HS-5 (cell line): ENCODE measurements around the gene SAP30L.

ENCODE experiments used
- DNase-seq: peaks from one replicate; pipeline ENCODE4 v3.0.0-alpha.2; 2012; ENCODE audit warnings: low read depth

SAP30L gene

DNA sequence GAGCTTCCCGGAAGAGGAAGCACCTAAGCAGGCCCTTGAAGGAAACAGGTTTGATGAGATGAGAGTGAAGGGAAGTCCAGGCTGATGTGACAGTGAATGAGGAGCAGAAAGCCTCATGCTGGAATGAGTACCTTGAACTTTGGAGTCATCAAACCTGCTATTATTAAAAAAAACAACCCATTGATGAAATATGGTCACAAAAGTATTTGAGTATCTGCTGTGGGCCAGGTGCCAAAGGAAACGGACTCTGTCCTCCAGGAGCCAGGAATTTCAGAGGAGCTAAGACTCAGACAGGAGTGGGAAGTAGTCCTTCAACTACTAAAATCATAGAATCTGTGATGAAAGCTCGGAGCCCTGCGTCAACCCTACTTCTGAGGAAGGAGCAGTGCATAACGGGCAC, 20.4 kb downstream of the SAP30L start:
- no peak for DNase-seq

DNA sequence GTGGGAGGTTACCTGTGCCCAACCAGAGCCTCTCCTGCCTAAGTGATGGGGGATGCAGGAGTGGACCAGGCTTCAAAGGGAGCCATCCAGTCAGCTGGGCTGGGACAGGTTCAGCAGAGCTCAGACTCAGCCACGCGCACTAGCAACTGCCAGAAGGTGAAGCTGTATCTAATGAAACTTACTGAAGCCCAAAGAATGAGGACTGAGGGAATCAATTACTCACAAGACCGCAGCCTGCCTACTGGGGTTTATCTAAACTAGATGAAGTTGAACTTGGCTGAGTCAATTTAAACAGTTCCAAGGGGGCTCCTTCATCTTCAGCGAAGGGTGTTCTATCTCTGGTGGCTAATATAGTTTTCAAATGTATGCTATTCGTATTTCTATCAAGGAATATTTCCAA, 20.9 kb downstream of the SAP30L start:
- no peak for DNase-seq

DNA sequence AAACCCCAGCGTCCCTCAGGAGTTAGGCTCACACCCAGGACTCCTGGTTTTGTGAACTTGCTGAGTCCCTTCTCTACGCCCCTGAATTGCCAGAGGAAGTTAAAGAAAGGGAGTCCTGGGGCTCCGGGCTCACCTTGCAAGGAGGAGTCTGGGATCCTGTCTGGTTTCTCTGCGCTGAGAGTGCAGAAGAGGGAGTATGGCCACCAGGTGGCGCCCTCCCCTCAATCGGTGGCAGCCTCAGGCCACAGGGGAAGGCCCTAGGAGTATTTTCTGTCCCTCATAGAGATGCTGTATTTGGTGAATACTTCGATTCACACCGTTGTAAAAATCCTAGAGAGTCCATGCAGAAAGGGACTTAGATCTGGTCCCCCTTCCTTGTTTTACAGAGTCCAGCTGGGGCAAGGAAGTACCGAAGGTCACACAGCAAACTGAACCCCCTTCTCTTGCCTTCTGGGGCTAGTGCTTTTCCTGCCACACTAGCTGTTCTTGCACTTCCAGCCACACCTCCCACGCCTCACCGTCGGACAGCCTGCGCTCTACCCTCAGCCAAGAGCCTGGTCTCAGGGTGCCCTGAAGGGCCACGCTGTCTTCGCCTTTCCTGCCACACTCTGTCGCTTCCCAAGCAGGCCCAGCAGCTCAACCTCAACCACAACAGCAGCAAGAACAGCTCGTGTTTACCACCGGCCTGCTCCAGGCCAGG, 22.0 kb downstream of the SAP30L start:
- DNase-seq = no peak

DNA sequence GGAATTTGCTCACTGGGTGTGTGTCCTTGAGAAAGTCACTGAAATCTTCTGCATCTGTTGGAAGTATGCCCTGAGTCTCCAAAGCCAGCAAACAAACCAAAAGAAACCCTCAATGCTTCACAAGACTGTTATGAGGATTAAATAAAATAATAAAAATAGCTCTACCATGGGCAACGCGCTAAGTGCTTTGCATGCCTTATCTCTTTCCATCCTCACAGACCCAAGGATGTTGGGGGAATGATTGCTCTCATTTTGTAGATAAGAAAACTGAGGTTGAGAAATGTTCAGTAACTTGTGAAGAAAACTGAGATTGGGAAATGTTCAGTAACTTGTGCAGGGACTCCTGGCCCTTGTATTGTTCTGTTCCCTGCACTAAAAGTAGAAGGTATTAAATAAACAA, 24.3 kb downstream of the SAP30L start:
- DNase-seq = no peak

DNA sequence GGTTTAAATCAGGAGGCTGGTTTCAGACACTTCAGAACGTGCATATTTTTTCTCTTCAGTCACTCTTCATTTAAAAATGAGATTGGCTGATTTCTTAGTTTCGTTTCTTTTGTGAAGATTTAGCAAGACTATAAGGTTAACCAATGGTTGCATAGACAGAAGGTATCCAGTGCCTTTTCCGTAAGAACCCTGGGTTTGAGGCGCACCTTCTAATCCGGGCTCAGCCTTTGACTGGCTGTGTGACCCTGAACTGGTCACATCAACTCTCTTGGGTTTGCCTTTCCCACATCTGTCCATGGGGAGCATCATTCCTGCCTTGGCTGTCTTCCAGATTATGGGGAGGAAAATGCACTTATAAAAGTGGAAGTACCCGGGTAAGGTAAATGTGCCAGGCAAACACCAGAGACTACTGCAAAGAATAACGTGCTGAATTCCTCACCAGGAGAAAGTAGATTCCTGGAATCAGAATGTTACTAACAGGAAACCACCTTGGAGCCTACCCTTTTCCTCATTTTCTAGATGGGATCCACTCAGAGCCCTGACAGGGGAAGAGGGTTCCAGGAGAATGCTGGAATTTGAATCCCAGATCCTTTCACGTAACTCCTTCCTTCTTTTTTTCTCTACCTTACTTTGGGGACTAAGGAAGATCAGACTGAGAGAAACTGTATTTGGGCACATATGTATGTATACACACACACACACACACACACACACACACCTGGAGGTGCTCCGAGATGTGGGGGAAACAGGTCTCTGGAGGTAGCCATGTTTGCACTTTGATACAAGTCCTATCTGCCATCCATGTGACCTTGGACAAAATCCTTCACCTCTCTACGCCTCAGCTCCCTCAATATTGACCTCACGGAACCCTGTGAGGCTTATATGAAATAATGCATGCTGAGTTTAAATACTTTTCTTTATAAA, 25.4 kb downstream of the SAP30L start:
- no peak for DNase-seq

DNA sequence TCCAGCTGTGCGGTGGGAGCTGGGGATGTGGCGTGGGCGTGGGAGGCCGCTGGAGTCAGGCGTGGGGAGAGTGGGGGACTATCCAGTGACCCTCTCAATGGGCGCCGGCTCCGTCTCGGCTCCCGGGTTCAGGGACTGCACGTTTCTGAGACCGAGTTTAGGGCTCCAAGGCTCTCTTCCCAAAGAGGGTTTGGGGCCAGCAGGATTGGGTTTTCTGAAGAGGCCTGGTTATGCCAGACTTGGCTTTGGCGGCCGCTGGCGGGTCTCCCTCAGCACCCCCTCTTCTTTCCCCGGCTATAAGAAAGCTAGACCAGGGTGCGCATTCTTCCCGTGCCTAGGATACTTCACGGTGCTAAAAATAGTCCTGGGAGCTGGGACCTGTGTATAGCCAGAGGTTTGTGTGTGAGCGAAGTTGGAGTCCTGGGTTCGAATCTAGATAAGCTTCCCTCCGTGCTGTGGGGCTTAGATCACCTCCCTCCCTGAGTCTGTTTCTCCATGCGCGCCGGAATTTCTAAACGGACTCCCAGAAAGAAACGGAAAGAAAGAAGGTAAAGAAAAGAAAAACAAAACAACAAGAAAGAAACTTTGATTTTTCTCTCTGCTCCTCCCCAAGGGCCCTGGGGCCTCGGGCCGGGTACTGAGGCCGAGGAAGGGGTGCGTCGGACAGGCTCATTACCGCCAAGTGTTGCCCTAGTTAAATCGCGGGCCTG, 27.2 kb downstream of the SAP30L start:
- no peak for DNase-seq

DNA sequence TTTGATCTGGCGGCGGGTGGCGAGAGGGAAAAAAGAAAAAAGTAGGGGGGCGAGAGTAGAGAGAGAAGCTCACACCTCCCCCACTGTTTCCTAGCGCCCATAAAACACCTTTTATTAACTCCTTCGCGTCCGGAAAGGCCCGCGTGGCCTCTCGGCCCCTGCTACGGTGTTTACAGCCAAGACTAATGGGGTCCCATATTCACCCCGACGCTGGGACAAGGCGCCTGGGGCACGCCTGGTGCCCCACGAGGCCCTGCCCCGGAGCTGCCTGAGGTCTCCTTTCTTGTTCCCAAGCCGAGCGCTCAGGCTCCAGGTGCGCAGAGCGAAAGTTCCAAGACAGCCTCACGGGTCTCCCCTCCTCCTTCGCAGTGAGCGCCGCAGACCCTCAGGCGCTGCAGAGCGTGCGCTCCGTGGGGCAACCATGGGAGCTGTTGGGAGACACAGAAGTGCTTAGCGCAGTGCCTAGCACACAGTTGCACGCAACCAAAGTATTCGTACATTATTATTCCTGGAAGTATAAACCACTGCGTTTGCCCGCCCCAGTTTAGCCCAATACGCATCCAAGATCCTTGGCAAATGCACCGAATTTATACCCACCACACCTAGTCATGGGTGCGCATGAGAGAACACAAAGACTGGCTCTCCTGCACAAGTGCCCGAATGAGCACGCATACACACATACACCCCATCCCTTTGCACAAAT, 27.9 kb downstream of the SAP30L start:
- no peak for DNase-seq

DNA sequence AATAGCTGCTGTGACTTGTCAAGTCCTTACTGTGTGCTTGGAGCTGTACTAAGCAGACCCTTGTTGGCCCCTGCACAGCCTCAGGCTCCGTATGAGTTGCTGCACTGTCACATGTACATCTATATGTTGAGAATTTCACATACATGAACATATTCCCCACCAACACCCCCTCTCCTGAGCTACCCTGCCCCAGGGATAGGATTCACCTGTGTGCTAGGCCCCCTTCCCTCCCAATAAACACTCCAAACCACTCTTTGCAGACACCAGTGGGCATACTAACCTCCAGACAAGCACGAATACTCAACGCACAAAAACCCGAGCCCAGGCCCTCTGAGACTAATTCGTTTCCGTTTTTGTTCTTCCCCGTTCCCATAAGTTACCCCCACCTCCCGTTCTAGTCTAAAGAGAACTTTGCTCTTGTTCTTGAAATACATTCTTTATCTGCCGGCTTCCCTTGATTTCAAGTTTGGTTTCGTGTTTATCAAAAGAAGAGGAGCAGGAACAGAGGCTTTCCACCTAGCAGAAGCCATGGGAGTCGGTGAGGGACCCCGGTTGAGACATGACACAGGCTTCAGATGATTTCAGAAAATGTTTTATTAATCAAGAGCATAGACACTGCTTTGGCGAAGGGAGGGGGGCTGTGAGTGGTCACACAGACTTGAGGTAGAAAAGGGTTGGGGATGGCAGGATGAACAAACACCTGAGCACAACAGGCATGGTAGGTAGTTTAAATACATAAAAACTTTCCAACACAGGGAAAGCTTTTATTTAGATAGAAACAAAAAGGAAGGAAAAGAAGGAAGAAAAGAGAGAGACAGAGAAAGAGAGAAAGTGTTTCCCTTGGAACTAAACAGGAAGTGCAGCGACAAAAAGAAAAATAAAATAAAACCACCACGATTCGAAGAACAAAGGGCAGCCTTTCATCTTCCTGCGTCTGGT, 28.9 kb downstream of the SAP30L start:
- no peak for DNase-seq

DNA sequence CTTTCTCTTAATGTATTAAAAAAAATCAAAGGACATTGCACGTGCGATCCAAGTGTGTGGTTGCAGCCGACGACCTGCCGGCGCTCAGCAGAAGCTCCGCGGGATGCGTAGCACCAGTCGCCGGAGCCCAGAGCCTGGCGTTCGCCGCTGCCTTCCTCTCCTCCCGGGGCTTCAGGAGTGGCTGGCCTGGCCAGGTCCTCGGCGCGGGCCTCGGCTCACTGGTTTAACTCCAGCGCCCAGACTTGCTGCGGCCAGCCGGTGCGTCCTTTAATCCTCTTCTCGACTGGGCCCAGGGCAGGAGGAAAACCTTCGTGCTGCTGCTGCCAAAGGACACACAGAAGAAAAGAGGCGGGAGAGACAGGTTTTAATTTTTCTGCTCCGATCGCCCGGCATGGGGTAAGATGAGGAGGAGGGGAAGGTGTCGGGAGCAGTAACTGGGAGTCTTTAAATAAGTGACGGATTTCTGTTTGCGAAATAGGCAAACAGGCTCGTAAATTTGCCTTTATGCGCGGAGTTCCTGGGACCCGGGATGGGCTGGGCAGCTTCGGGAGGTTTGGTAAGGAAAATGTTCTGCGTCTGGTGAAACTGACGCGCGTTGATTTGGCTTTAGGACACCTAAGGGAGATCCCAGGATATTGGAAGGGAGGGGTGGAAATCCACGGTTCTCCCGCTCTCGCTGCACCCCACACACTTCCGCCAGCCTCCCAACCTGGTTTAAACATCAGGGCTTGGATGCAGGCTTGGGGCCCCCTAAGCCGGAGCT, 30.0 kb downstream of the SAP30L start:
- no peak for DNase-seq

DNA sequence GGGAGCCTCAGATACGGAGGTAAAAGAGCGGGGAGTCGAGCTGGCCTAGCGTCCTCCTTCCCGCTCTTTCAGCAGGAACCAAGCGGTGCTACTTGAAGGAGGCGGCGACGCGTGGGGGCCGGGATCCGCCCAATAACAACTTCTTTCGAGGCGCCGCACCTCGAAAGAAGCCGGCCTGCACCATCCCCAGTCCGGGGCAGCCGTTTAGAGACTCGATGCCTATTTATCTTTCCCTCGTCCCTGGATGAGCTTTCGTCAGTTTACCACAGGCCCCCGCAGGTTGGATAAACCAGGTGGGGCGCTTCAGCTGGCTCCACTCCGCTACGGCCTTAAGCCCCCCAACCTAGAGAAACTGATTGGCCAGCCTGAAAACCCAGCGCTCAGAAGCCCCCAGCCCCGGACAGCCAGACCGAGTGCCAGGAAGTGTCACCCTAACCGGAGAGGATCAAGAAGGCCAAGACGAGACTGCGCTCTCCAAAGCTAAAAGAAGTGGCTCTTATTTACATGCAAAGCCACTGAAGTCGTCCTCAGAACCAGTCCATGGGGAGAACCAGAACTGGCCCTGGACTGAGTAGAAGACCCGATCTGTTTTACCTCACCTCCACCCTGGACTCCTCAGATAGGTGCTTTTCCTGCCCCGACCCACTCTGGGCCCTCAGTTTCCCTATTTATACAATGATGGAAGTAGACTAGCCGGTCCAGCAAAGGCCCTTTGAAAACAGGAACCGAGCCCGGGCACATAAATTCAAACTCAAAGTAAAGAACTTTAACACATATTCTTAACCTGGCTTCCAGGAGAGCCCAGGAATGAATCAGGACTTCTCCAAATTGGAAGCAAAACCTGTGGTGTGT, 30.8 kb downstream of the SAP30L start:
- DNase-seq = no peak

DNA sequence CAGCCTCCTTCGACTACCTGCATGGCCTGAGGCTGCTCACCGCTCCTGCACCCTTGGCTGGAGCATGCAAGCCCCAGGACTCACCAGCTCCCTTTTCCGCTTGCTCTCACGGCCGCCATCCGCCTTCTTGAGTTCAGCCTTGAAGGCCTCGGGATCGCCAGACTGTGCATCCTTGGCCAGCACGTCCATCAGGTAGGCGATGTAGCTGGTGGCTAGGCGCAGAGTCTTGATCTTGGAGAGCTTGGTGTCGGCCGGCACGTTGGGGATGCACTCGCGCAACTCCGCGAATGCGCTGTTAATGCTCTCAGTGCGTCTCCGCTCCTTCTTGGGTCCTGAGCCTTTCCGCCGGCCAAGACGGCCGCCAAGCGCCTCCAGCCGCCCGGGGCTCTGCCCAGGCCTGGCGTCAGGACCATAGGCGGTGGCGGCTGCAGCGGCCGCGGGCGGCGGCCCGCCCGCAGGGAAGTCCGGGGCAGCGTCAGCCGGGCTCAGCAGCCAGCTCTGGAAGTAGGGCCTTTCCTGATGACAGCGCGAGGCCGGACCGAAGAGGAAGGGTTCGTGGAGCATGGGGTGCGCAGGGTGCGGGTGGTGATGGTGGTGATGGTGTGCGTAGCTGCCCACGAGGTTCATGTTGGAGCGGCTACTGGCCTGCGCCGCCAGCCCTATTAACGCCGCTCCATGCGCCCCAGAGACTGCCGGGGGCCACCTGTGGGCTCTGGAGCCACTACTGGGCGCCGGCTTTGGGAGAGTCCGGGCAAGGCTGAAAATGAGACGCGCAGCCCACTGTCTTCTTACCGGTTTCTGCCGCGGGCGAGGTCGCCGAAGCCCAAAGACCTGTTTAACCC, 31.8 kb downstream of the SAP30L start:
- no peak for DNase-seq

DNA sequence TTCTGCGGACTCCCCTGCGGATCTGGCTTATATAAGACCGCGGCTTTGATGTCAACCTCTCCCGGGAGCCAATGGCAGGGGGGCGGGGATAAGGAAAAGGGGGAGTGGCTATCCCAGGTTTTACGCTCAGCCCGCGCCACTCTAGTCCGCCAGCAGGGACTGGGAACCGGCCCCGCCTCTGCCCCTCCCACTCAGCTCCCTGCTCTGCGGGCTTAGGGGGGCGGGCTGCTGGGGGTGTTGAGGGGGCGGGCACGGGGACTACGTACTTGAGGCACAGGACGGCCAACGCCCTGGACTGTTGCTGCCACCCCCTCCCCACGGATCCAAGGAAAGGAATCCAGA, 32.4 kb downstream of the SAP30L start, which contains the start of gene HAND1:
Gene HAND1 (minus strand): TSS at position 4 of the 342 bp plus-strand sequence. CDS start 219 bp downstream, outside the sequence.
- no peak for DNase-seq

DNA sequence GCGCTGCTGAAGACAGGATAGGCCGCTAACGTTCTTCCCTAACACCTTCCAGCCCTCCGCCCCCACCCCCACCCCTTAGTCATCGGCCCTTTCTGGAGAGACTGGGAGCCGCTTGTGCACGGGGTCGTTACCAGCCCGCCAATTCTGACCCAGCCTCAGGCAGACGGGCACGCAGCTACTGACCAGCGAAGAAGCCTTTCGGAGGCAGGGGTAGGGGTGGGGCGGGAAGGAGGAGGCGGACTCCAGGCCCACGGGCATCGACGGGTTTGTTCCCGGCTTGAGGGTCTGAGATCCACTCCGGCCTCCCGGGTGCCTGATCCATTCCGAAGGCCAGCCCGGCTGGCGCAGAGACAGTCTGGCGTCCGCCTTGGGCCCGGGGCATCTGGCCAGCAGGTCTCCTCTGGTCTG, 33.0 kb downstream of the SAP30L start:
- no peak for DNase-seq

DNA sequence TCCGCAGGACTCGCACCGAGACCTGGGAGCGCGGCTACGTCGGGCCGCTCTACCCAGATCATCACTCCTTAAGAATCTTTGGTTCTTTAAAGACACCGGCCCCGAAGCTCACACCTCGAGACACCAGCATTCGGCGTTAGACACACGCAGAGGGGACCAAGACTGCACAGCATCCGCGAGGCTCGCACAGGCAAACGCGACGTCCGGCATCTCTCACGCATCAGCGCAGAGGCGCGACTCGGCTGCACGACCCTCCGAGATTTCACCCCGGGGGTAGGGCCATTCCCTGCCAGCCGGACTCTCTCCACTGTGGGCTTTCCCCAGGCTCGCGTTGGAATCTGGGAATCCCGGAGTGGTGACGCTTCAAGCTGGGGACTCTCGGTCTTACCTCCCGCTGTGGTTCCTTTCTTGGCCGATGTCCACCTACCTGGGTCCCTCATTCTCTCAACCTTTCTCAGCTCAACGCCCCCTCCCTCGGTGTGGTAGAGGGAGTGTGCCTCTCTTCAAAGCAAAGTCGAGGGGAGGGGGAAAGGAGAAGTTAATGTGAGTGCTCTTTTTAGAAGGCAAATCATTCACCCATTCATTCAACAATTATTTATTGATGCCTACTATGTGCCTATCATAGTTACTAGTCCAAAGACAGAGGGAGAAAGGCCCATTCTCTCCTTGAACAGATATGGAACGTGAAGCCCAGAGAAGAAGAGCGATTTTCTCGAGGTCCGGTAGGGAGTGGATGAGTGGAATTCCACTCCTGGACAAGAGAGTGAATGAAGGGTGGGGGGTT, 33.6 kb downstream of the SAP30L start:
- no peak for DNase-seq

DNA sequence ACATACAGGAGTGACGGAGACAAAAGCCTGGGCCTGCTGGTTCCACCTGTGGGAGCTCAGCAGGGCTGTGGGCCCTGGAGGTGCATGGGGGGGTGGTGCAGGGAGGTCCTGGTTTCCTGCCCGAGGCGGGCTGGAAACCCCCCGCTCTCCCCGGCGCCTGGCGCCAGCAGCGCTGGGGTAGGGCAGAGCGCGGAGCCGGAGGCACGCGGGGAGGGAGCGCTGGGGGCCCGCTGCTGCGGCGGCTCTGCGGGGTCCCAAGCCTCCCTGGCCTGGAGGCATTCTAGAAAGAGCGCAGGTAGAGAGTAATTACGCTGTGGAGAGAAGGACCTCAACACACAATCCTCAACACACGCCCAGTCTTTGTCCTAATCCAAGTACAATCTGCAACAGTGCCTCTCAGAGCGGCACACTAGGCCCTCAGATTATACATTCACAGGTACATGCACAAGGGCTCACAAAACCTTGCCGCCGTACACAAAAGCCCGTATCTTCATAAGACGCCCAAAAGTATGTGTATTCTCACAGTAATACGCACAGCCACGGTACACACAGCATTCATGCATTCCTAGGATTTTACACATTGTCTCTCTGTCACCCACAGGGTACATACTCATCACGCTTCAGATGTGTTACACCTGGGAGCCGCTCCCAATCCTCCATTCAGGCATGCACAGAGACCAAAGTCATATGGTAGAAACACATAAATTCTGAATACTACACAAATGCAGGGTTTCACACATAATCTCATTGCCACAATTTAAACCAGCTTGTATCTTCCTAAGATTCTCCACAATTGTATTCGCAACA, 34.4 kb downstream of the SAP30L start:
- no peak for DNase-seq

DNA sequence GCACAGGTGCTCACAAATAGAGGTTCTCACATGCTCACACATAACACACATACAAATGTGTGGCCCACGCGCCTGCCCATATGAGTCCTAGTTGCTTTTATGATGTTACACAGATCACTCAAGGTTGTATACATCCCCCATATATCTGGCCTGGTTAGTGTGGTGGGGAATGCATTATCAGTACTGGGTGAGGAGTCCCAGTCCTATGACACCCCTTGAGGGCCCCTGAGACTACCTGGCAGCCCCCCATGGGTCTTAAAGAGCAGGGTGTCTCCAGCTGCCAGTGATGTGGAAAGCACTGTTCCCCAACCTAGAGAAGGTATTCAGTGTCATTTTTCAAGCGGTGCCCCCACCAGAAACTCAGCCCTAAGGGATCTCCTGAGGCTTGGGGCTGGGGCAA, 35.0 kb downstream of the SAP30L start:
- no peak for DNase-seq
